ENCODE data around the gene SLC35B2.

DNA sequence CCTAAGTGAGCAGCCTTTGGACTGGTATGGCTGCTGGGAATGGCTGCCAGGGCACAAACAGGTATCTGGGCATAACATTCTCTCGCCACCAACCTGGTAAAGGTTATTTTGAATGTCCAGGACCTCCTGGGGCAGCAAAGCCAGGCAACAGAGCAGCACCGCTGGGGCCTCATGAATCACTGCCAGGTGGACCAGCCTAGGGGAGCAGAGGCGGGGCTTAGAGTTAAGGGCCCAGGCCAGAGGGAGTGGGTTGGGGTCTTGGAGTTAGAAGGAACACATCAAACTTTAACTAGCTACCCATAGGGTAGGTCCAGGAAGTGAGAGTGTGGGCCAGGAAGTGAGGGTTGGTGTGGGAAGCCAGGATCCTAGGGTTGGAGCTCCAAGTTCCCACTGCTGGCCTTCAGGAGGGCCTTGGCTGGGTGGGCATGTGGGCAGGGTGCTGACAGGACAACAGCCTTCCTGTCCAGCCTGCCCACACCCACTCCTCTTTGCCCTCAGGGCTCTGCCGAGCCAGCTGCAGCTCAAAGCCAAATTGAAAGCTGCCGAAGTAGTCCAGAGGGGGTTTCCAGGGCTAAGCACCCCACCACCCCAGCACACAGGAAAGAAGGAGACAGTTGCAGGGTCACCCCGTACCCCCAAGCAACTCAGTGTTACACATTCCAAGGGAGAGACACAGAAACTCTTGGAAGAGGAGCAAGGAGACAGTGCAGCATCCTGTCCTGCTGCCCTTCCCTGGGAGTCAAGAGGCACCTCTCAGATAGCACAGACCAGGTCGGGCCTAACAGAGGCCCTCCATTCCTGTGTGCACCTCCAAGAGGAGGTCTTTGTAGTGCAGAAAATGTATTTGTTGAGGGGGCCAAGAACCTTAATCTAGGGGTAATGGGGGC lies 5.4 kb upstream of the SLC35B2 start:
- TF ChIP-seq, protein P1, sequence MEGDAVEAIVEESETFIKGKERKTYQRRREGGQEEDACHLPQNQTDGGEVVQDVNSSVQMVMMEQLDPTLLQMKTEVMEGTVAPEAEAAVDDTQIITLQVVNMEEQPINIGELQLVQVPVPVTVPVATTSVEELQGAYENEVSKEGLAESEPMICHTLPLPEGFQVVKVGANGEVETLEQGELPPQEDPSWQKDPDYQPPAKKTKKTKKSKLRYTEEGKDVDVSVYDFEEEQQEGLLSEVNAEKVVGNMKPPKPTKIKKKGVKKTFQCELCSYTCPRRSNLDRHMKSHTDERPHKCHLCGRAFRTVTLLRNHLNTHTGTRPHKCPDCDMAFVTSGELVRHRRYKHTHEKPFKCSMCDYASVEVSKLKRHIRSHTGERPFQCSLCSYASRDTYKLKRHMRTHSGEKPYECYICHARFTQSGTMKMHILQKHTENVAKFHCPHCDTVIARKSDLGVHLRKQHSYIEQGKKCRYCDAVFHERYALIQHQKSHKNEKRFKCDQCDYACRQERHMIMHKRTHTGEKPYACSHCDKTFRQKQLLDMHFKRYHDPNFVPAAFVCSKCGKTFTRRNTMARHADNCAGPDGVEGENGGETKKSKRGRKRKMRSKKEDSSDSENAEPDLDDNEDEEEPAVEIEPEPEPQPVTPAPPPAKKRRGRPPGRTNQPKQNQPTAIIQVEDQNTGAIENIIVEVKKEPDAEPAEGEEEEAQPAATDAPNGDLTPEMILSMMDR (IDR thresholded peaks at IDR 0.05): no peak
- TF ChIP-seq POLR2A (IDR thresholded peaks at IDR 0.05): no peak

All from body of pancreas (tissue), 4 donors.